HFF-Myc (cell line): ENCODE results near the gene INAVA.
"Not testable (repeated sequence)": the region's sequence is repeated elsewhere in the genome, so short reads cannot be mapped to it uniquely, and the experiment has no call there.

Experiments used
- DNase-seq: peaks from one replicate; pipeline ENCODE4 v3.0.0-alpha.2; 2011; ENCODE audit warnings: low read depth; ENCODE audit errors: extremely low read depth
- H3K4me3 ChIP-seq: replicated peaks from 2 replicates; pipeline ENCODE4 v1.5.1; 2011; ENCODE audit warnings: low read depth, mild to moderate bottlenecking, control low read depth, low read length
- TF ChIP-seq, protein P1 (sequence below): IDR thresholded peaks from 2 replicates; pipeline ENCODE4 v1.5.1; 2012; ENCODE audit warnings: mild to moderate bottlenecking, low read depth, low read length, control low read depth; ENCODE audit errors: missing control alignments

The INAVA gene

DNA sequence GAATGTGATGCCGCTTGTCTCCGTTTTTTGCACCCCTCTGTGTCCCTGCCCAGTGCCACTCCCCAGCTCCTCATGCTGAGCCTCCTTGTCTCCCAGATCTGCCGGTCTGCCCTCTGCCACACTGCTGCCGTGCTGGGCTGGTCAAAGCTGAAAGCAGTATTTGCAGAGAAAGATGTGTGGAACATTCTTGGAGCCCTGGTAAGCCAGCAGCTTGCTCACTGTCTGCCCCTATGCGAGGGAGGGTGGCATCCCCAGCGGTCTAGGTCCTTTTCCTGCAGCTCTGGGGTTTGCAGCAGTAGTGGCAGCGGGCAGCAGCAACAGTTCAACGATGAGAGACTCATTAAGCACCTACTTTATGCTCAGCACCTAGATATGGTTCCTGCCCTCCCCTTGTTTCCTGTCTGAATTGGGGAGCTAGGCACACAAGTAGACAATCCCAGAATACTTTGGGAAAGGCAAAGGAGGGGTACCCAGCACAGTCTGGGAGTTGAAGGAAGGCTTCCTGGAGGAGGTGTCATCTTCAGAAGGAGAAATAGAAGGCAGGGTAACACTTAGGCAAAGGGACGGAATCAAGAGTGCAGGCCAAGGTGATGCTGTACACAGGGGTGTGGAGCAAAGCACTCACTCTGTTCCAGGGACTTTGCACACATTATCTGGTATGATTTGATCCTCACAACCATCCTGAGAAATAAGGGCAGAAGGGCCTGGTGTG is 65.7 kb downstream of the INAVA start:
- TF ChIP-seq, protein P1, sequence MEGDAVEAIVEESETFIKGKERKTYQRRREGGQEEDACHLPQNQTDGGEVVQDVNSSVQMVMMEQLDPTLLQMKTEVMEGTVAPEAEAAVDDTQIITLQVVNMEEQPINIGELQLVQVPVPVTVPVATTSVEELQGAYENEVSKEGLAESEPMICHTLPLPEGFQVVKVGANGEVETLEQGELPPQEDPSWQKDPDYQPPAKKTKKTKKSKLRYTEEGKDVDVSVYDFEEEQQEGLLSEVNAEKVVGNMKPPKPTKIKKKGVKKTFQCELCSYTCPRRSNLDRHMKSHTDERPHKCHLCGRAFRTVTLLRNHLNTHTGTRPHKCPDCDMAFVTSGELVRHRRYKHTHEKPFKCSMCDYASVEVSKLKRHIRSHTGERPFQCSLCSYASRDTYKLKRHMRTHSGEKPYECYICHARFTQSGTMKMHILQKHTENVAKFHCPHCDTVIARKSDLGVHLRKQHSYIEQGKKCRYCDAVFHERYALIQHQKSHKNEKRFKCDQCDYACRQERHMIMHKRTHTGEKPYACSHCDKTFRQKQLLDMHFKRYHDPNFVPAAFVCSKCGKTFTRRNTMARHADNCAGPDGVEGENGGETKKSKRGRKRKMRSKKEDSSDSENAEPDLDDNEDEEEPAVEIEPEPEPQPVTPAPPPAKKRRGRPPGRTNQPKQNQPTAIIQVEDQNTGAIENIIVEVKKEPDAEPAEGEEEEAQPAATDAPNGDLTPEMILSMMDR: no peak
- no peak for DNase-seq
- no peak overlapping the region for H3K4me3 ChIP-seq

DNA sequence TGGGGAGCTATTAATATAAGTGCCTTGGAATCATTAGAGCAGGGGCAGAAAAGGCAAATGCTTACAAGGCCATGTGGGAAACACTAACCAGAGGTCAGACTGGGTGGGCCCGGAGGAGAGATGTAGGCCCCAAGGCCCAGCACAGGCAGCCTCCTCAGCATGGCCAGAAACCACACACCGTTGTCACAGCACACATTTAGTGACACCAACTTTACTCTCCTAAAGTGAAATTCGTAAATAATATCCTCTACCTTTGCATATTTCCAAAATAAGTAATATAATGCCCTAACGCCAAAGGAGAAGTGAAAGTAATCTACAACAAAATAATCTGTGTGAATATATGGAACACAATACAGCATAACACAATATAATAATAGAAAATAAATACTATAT is 66.2 kb downstream of the INAVA start:
- DNase-seq: no peak
- TF ChIP-seq, protein P1: no peak
- no peak overlapping the region for H3K4me3 ChIP-seq

DNA sequence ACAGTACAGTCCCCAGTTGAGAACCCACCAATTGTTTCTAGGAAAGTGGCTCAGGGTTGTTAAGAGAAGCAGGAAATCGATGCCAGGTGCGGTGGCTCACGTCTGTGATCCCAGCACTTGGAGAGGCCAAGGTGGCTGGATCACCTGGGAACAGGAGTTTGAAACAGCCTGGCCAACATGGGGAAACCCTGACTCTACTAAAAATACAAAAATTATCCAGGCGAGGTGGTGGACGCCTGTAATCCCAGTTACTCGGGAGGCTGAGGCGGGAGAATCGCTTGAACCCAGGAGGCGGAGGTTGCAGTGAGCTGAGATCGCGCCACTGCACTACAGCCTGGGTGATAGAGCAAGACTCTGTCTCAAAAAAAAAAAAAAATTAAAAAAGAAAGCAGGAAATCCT is 67.5 kb downstream of the INAVA start:
- DNase-seq, H3K4me3 ChIP-seq: not testable (repeated sequence)

DNA sequence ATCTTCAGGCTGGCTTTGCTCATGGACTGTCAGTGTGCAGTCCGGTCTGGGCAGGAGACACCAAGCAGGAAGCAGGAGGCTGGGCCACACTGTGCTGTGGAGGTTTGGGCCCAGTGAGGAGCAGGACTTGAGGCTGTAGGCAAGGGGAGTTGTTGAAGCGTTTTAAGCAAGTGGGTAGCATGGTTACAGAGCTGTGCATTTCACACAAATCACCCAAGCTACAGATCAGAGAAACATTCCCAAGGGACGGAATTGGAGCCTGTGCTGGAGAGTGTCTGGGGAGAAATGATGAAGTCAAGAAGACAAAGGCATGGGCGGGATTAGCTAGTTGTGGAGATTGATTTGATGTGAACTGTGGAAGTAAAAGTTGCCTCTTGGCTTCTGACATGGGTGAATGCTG is 67.9 kb downstream of the INAVA start:
- DNase-seq: no peak
- TF ChIP-seq, protein P1: no peak
- no peak overlapping the region for H3K4me3 ChIP-seq

DNA sequence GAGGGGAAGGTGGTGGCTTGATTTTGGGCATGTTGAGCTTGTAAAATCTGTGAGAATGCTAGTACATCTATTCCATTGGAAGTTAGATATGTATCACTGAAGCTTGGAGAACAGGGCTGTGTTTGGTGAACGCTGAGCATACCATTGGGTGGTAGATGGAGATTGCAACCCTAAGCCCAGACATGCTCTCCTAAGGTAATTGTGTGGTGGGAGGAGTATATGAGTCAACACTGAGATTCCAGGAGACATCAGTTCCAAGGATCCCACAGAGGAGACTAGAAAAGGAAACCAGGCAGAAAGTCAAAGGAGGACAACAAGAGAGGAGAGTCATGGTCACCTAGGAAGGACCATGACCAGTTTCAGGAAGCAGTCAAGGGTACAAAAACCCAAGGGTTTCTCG is 68.4 kb downstream of the INAVA start:
- TF ChIP-seq, protein P1: no peak
- H3K4me3 ChIP-seq: no peak overlapping the region
- DNase-seq: no peak

DNA sequence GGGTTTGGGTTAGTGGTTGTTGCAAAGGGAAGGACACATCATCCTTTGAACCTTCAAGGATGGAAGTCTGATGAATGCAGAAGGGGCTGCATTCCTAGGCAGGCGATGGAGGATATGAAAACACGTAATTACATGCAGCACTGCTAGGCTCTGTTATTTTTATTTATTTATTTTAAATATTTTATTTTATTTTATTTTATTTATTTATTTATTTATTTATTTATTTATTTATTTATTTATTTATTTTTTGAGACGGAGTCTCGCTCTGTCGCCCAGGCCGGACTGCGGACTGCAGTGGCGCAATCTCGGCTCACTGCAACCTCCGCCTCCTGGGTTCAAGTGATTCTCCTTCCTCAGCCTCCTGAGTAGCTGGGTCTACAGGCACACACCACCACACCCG is 69.2 kb downstream of the INAVA start:
- not testable (repeated sequence) for DNase-seq, H3K4me3 ChIP-seq
